Hippocampal formation (tissue), 2 donors: ENCODE data around the gene JADE1.

Experiments used
- DNase-seq, 2 donors: peaks; one replicate each; lab custom pipeline; 2025; lab: John Stamatoyannopoulos, UW

JADE1 gene

DNA sequence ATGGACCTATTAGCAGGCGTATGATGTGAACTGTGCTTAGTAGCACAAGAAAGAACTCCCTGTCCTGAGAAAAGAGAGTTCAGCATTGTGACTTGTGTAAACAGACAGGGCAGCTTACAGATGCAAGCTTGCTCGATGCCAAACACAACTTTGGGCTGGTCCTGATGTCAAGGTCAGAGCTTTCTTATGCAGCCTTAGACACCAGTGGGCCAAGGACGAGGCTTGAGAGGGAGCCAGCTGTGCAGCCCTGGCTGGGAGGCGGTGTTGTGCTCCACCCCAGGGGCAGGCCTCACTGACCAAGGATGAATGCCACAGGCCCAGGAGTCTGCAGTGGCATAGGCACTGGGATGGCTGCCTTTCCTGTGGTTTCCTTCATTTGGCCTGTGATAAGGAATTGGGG is 35.4 kb downstream of the JADE1 start:
- no peak for DNase-seq

DNA sequence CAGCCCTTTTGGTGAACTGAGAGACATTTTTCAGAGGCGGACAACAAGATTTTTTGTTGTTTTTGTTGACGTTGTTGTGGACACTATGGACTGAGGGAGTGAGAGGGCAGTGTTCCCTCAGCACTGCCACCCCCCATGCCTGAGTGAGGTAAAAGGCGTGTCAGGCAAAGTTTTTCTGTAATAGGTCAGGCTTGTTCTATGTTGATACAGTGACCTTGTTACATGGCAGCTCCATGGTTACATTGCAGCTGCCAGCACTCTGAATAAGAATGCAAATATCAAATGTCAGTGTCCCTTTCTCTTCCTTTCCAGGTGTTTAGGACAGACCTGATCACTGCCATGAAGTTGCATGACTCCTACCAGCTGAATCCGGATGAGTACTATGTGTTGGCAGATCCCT is 36.6 kb downstream of the JADE1 start:
- no peak for DNase-seq

DNA sequence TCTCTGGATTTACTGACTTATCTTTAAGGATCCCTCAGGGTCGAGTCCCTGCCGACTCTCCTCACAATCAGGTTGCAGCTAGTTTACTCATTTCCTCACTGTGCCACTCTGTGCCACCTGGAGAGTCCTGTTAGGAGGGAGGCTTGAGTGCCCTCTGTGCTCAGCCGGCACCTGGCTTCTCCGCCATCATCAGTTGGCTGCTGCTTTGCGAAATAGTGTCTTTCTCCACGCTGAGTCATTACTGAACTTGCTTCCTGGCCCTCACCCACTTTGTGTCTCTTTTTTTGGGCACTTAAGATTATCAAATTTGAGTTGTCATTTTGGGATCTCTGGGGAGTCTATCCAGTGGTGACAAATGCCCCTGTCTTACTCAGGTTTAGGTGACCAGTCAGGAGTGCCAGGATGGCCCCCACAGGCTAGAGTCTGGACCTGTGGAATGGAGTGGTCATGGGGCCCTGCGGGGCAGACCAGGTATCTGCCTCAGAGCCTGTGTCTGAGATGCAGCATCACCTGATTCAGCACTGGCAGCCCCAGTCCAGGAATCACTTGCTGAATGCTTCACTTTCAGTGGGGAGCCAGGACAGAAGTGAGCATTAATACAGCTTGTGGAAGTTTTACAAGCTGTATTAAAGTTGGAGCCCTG is 37.7 kb downstream of the JADE1 start:
- DNase-seq, result no peak

DNA sequence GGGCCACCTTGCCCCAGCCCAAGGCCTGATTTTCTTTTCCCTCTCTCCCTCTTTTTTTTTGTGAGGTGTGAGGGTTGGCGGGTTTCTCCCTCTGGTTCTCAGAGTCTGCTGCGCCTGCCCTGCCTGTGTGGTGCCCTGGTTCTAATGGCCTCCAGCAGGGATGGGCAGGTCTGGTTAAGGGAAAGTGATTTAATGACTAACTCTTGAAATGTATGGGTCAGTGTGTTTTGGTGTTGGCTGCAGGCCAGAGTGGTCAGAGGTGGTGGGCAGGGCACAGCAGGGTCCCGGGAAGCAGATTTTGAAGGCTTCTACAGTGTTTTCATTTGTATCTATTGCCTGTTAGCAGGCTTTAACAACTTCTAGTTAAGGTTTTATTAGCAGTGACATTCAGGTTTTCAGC is 39.0 kb downstream of the JADE1 start:
- no peak for DNase-seq

DNA sequence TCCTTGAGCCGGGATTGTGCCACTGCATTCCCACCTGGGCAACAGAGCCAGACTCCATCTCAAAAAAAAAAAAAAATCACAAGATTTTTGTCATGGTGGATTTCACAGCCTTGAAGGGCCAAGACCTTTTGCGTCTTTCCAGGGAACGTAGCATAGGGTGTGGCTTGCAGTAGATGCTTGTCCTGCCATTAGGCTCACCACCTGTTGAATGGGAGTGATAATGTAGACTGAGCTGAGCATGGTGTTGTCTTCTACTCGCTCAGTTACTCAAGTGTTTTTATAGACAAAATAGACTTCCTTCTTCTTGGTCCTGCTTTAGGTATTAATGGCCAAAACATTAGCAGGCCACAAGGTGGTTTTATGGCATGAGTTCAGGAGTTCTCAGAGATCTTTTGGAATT is 40.8 kb downstream of the JADE1 start:
- DNase-seq, result no peak

DNA sequence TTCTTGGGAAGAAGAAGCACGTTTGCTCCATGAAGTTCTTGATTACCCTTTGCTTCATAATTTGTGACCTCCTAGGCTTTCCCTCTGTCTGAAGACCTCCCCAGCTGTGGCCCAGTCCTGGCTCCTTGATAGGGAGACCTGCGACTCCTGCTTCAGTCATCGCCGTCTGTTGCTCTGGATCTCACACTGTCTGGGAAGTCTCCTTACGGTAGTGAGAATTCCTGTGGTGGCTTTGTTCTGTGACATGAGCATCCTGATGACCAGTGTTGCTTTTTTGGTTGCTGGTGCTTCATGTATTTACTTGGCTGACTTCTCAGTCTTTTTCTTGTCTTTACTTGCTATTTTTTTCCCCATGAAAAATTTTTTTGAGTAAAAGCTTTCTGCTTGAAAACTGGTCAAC is 44.2 kb downstream of the JADE1 start:
- DNase-seq, result no peak

DNA sequence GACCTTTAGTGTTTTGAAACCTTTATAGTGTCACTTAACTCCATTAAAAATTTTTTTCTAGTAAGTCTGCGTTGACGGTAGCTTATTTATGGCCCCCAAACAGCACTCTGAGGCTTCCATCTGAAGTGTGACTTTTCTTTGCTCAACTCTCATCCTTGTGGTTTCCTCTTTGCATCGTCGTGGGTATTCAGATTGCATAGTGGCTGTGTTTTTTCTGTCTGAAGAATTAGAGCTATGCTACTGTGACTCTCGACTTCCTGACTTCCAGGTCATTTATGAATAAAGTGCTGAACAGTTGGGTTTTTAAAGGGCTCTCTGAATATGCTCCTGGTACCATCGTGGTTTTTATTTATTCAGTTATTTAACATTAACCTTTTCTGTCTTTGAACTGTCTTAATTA is 44.9 kb downstream of the JADE1 start:
- no peak for DNase-seq

DNA sequence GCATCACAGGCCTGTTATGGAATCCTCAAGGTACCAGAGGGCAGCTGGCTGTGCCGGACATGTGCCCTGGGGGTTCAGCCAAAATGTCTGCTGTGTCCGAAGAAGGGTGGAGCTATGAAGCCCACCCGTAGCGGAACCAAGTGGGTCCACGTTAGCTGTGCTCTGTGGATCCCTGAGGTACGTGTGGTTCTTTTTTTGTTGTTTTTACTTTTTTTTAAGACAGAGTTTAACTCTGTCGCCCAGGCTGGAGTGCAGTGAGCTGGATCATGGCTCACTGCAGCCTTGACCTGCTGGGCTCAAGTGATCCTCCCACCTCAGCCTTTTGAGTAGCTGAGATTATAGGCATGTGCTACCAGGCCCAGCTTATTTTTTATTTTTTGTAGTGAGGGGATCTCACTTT is 46.1 kb downstream of the JADE1 start:
- no peak for DNase-seq

DNA sequence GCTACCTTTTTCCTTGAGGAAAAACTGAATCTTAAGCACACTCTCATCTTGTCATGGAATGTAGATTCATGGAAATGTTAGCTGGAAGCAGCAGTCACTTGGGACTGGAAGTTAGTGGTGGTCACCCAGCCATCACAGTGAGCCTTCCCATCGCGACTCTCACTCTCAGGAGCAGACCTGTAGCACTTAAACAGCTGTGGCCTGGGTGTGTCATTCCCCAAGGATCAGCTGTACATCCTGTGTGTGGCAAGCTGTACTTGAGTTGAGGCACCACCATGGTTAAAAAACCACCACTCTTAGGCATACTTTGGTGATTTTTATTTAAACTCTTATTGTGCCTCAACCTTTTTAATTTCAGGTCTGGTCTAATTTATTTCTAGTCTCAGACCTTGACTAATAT is 46.7 kb downstream of the JADE1 start:
- DNase-seq, result no peak

DNA sequence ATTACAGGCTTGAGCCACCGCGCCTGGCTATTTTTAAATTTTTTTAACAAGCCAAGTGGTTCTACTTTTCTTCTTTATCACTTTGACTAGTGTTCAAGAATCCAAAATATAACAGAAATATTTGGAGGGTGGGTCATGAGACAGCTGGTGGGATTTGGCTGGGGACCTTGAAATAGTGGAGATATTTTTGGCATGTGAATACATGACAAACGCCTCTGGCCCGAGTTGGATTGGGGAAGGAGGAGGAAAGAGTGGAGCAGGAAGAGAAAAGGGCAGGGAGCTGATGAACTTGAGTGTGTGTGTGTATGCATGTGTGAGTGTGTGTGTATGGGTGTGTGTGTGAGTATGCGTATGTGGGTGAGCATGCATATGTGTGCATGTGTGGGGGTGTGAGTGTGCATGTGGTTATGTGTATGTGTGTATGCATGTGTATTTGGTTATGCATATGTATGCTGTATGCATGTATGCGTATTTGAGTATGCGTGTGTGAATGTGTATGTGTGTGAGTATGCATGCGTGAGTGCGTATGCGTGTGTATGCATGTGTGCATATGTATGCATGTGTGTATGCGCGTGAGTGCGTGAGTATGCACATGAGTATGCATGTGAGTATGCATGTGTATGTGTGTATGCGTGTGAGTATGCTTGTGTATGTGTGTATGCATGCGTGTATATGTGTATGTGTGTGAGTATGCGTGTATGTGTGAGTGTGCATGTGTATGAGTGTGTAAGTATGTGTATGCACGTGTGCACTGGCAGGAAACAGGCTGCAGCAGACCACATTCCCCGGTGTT is 49.6 kb downstream of the JADE1 start:
- DNase-seq, result no peak

DNA sequence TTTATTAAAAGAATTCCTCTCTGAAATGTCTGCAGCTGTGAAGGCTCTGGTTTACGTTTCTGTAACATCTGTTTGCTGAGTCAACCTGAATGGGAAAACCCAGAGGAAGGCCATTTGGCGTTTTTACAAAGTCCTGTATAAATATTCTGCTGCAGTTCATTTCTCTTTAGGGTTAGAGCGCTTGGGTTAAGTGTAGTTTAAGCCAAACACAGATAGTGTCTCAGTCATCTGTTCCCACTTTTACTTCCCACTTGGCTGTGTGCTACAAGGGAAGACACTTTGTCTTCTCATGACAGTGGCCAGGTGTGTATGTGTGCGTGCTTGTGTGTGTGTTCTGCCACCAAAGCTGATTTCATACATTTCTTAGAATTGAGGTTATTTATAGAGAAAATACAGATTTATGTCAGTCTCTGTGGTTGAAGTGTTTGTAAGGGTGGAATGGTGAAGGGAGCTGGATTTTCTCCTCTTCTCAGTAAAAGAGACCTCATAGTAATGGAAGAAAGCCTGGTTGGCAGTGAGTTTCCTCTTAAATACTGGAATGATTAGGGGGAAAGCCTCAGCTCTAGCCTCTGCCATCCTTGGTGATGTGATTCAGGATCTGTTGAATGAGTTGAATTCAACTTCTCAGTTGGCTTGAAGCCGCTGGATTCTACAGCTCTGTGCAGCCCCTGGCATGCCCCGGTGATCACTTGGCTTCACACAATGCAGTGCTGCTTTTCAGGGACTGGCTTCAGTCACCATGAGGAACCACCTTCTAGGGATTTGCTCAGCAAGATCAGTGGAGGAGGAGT is 50.6 kb downstream of the JADE1 start:
- DNase-seq, result peak in 1 of 2 donors; percentile 8

DNA sequence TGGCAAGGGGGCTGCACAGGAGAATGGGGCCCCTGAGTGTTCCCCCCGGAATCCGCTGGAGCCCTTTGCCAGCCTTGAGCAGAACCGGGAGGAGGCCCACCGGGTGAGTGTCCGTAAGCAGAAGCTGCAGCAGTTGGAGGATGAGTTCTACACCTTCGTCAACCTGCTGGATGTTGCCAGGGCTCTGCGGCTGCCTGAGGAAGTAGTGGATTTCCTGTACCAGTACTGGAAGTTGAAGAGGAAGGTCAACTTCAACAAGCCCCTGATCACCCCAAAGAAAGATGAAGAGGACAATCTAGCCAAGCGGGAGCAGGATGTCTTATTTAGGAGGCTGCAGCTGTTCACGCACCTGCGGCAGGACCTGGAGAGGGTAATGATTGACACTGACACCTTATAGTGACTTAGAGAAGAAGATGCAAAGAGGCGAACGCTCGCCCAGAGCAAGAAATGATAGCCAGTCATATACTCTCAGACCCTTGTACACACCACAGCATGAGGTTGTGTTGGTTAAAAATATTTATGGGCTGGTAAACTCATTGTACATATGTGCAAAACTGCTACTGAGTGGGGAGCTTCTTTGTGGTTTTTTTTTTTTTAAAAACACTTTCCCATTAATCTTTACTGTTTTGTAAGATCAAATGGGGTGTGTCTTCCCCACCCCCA is 52.5 kb downstream of the JADE1 start:
- no peak for DNase-seq

DNA sequence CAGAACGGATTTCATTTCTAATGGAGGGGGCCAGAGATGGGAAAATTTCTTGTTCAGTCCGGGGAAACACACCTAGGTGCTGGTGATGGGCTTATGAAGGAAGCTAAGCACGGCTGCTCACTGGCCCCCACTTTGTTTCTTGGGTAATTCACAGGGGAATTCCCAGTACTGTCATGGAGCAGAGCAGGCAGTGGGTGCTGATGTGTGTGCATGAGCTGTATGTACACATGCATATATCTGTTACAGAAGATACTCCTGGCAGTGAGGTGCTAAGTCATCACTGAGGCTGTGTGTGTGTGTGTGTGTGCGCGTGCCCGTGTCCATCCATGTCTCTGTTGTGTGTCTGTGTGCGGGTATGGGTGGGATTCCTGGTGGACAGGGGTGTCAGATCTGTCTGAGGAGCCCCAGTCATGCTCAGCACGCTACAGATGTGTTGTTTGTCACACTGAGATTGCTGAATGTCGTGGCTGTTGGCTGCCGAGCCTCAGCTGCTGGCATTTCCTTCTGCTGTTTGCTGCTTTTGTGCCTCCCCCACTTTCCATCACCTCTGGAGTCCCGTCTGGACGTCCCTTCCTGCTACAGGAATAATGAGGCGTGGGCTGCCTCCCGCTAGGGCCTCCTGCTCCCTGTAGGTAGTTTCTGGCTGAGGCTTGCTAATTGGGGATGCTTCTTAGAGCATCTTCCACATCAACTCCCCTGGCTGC is 53.3 kb downstream of the JADE1 start:
- DNase-seq, result no peak

DNA sequence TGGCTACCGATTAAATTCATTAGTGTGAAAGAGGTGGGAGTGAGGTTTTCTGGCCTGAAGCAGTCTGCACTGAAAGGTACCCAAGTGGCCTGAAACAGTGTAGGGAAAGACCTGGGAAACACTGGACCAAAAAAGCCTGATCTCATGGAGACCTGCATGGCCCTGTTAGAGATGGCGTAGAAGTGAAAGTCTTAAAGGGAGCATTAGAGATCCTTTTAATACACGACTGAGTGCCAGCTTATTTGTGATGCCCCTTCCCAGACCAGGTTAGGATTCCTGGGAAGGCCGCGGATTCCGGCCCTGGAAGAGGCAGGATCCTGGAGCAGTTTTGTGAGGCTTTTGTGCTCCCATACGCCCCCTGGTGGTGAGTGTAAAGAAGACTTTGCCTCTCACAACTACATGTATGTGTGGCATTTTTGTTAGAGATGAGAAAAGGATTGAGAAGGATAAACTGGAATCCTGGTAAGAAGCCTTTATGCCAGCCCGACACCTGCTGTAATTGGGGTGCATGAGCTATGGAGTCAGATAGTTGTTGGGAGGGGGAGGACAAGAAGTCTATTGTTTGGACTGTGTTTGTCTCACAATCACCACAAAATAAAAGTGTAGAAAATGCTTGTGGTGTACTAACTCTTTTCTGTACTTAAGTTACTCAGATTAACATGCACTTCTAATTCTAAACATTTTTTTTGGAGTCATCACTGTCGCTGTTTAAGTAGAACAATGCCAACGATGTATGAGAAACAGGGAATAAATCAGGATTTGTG is 54.0 kb downstream of the JADE1 start:
- peak; percentile 59 to 67 for DNase-seq

DNA sequence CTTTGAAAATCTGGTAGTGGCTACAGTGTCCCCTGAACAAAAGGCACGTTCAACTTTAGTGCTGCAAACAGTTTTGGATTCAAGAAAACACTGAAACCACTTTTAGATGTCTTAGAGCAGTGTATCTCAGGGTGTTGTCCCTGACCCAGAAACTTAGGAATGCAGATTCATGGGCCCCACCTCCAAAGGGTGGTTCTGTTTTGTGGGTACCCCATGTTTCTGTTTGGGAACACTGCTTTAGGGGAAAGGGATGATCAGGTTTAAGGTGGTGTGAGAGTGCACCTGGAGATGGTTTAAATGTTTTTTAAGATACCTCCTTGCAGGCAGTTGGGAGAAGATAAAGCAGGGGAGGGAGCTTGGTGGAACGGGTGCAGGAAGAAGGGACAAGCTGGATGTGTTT is 55.6 kb downstream of the JADE1 start:
- no peak for DNase-seq

DNA sequence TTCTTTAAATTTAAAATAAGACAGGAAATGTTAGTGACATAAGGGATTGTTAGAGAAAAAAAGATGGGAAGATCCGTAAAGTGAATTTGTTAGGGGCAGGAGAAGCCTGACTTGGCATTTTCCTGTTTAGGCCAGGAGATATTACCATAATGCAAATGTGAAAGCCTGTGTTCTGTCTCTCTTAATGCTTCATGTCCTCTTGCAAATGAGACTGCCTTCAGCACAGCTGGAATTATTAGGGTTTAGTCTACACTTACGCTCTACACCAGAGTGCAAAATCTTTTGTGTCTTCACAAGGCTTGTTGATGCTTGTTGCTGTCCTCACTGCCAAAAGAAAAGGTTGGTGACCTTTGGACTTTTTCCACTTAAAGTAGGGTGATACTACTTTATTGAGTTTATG is 56.8 kb downstream of the JADE1 start:
- no peak for DNase-seq

DNA sequence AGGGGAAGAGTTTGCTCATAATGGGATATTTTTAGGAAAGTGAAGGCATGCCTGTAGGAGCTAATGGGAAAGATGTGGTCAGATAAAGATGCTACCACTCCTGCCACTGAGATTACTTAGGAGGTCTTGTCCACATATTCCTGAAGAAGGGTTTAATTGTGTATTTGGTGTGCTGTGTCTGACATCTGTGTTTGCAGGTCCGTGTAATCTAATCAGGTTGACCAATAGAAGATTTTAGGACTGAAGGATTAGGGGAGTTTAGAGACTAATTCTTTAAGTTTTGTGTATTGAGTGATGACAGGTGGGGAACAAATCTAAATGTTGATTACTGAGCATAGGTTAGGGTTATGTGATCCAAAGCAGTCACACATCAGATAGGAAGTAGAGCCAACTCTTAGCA is 57.2 kb downstream of the JADE1 start:
- no peak for DNase-seq

DNA sequence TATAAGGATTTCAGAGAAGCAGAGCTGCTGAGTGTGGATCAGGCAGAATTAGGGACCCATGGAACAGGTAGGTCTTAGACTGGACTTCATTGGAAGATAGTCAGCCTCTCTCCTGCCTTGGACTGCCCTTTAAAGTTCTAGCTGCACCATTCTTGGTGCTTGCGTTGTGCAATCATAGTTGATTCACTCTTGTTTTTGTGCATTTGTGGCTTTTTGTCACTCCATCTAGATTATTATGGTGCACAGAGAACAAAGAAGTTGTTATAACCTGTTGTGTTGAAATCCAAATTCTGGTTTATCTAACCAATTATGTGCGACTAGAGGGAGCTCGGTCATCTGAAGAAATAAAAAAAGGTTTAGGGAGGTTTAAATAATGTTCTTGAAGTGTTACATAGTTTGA is 59.3 kb downstream of the JADE1 start:
- DNase-seq, result no peak

DNA sequence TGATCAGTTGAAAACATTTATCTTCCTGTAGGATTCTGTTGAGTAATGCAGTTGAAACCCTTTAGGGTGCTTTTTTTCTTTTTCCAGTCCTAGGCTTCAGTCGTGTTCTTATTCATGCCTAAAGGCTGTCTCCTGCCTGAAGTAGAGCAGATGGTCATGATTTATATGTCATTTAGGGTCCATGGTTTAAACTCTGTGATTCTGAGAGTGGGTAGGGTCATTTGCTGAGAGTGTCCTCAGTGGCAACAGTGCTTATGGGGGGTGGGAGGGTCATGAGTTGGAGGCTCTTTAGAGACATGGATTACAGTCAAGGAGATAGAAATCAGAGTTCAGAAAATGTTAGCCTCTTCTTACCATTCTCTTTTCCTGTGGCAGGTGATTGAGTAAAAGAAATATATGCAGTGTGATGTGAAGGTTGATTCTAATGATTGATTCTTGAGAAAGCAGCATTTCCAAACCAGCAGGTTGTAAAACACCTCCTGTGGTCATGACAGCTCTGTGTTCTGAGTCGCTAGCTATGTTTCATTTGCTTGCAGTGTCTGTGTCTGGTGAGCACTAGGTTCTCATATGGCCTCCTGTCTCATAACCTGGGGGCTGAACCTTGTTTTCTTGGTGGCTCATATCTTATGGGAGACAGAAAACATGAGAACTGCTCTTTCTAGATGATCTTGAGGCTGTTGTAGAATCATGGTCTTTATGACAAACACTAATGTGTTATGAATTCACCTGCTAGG is 60.4 kb downstream of the JADE1 start:
- no peak for DNase-seq

DNA sequence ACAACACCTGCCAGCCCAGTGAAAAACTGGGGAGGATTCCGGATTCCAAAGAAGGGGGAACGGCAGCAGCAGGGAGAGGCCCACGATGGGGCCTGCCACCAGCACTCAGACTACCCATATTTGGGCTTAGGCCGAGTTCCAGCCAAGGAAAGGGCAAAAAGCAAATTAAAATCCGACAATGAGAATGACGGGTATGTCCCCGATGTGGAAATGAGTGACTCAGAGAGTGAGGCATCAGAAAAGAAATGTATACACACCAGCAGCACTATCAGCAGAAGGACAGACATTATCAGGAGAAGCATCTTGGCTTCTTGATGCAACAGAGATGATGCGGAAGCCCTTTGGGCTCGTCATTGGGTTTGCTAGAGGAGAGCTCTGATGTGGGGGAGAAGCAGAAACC is 62.4 kb downstream of the JADE1 start:
- no peak for DNase-seq
